SK-N-SH treated with all-trans-retinoic acid at 6 μM for 48 hours (cell line): ENCODE results near the gene DIPK1A.
"Not testable (repeated sequence)": the region's sequence is repeated elsewhere in the genome, so short reads cannot be mapped to it uniquely, and the experiment has no call there.

Experiments used
- ATAC-seq: fragments of 200-7000 bp; cut with Tn5 transposase; 3 replicates; pipeline ENCODE4 v1.9.1; 2020; ENCODE audit warnings: mild to moderate bottlenecking, moderate library complexity
- BACH2 ChIP-seq: fragments of 250-450 bp; sonication (Bioruptor Pico); IDR thresholded peaks from 2 replicates; pipeline ENCODE4 v1.9.0; 2021; ENCODE audit warnings: mild to moderate bottlenecking, borderline replicate concordance
- CSDC2 ChIP-seq: fragments of 250-450 bp; sonication (Bioruptor Pico); IDR thresholded peaks from 2 replicates; pipeline ENCODE4 v1.5.0; 2020; ENCODE audit warnings: mild to moderate bottlenecking, moderate library complexity
- ESRRG ChIP-seq: fragments of 250-450 bp; sonication (Bioruptor Pico); IDR thresholded peaks from 2 replicates; pipeline ENCODE4 v1.6.1; 2021; ENCODE audit warnings: mild to moderate bottlenecking
- ISL1 ChIP-seq: fragments of 250-450 bp; sonication (Bioruptor Pico); IDR thresholded peaks from 2 replicates; pipeline ENCODE4 v2.1.2; 2022; ENCODE audit warnings: mild to moderate bottlenecking, moderate library complexity
- OSR1 ChIP-seq: fragments of 250-450 bp; sonication (Bioruptor Pico); IDR thresholded peaks from 2 replicates; pipeline ENCODE4 v1.8.0; 2022; ENCODE audit warnings: moderate library complexity, mild to moderate bottlenecking, inconsistent platforms
- PPARA ChIP-seq: fragments of 250-450 bp; sonication (Bioruptor Pico); IDR thresholded peaks from 2 replicates; pipeline ENCODE4 v1.5.0; 2020; ENCODE audit warnings: mild to moderate bottlenecking, borderline replicate concordance
- RARB ChIP-seq: fragments of 250-450 bp; sonication (Bioruptor Pico); IDR thresholded peaks from 2 replicates; pipeline ENCODE4 v1.8.0; 2021; ENCODE audit warnings: mild to moderate bottlenecking, moderate library complexity
- SNAI2 ChIP-seq: fragments of 250-450 bp; sonication (Bioruptor Pico); IDR thresholded peaks from 2 replicates; pipeline ENCODE4 v1.5.0; 2020; ENCODE audit warnings: mild to moderate bottlenecking, moderate library complexity
- TCF4 ChIP-seq: fragments of 250-450 bp; sonication (Bioruptor Pico); IDR thresholded peaks from 2 replicates; pipeline ENCODE4 v1.8.0; 2021; ENCODE audit warnings: mild to moderate bottlenecking, moderate library complexity, borderline replicate concordance
- ZFP3 ChIP-seq: fragments of 250-450 bp; sonication (Bioruptor Pico); IDR thresholded peaks from 2 replicates; pipeline ENCODE4 v1.5.0; 2020; ENCODE audit warnings: mild to moderate bottlenecking, moderate library complexity
- ZFP30 ChIP-seq: fragments of 450-650 bp; formaldehyde crosslinking; IDR thresholded peaks from 2 replicates; pipeline ENCODE4 v1.5.0; 2022; ENCODE audit warnings: mild to moderate bottlenecking, moderate library complexity
- ZNF565 ChIP-seq: fragments of 450-650 bp; formaldehyde crosslinking; conservative IDR thresholded peaks from 2 replicates; pipeline ENCODE4 v1.5.0; 2020; ENCODE audit warnings: low read depth, mild to moderate bottlenecking, moderate library complexity
- ZNF8 ChIP-seq: fragments of 450-650 bp; formaldehyde crosslinking; IDR thresholded peaks from 2 replicates; pipeline ENCODE4 v1.5.0; 2020; ENCODE audit warnings: mild to moderate bottlenecking, moderate library complexity
- TF ChIP-seq, protein P1 (sequence below): fragments of 250-450 bp; sonication (Bioruptor Pico); IDR thresholded peaks from 2 replicates; pipeline ENCODE4 v1.5.1; 2020; ENCODE audit warnings: low read depth, mild to moderate bottlenecking, moderate library complexity
- TF ChIP-seq, protein P2 (sequence below): fragments of 250-450 bp; sonication (Bioruptor Pico); IDR thresholded peaks from 2 replicates; pipeline ENCODE4 v1.5.0; 2020; ENCODE audit warnings: mild to moderate bottlenecking, moderate library complexity

DIPK1A gene

DNA sequence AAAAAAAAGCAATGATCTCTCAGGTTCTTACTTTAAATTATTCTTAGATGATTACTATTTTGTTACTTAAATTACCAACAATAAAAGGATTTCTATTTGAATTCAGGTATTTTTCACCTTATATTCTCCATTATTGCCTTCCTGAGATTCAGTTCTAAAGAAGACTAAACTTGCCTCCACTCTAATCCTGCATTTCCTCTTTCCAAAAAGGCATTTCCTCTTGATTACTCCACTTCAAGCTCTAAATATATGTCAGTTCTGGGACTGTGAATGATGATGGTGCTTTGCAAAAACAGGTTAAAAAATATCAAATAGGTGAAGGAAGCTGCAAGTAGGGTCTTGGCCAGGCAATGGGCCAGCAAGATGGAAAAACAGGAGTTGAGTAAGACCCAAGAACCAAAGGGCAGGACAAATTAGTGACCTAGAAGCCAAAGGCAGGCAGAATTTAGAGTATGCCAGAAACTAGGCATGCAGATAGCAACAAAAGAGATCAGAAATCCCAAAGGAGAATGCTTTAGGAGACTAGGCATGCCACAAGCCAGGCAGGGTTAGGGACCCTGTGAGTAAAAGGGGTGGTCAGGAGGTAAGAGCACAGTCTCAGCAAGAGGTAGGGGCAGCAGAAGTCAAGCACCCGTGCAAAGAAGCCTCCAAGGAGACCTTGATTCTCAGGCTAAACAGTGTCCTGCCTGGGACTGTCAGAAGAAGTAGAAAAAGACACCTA is 11.3 kb upstream of the DIPK1A start:
- ATAC-seq = no peak
- TF ChIP-seq, protein P1, sequence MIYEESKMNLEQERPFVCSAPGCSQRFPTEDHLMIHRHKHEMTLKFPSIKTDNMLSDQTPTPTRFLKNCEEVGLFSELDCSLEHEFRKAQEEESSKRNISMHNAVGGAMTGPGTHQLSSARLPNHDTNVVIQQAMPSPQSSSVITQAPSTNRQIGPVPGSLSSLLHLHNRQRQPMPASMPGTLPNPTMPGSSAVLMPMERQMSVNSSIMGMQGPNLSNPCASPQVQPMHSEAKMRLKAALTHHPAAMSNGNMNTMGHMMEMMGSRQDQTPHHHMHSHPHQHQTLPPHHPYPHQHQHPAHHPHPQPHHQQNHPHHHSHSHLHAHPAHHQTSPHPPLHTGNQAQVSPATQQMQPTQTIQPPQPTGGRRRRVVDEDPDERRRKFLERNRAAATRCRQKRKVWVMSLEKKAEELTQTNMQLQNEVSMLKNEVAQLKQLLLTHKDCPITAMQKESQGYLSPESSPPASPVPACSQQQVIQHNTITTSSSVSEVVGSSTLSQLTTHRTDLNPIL (CRISPR knock-in tag) = no peak
- TF ChIP-seq OSR1 = no peak
- TF ChIP-seq ZFP3 = no peak
- no peak for TF ChIP-seq BACH2 (CRISPR knock-in tag)
- TF ChIP-seq, all 23 proteins: peak for 0

DNA sequence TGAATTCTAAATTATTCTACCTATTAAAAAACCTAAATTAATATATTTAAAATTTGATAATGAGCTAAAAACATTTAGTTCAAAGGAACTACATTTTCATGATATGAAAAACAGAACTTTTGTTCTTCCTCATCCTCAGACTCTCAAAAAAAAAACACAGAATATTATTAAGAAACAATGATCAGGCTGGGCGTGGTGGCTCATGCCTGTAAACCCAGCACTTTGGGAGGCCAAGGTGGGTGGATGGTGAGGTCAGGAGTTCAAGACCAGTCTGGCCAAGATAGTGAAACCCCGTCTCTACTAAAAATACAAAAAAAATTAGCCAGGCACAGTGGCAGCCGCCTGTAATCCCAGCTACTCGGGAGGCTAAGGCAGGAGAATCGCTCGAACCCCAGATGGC is 10.7 kb upstream of the DIPK1A start:
- ATAC-seq = not testable (repeated sequence)

DNA sequence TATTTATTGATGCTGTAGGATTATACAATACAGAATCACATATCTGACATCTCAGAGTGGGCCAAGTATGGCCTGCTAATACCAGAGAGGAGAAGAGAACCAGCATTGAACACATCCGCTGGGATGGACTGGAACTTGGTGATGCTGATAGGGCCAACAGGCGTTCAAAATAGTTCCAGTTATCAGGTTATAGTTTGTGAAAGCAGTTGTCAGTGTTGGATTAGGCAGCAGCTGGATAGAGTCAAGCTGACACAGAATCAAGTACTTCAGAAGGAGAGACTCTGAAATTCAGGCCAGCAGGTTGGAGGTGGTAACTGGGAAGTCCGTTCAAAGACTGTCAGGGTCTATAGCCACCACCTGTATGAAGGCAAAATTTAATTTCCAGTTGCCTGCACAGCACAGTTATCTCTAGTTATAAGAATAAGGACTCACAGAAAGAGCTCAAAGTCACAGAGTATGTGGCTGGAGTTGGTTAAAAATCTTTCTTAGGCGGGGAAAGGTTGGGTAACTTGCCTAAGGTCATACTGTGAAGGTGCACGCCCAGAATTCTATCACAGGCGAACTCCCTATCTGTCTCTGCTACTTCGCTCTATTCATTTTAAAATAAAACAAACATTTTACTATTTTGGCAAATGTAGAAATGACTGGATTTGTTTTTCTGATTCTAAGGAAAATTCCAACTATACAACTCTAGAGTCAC is 9.9 kb upstream of the DIPK1A start:
- TF ChIP-seq PPARA (no peak), RARB (CRISPR knock-in tag) (no peak), SNAI2 (CRISPR knock-in tag) (no peak), ISL1 (no peak), ESRRG (CRISPR knock-in tag) (no peak), TCF4 (CRISPR knock-in tag) (no peak)
- TF ChIP-seq, all 23 proteins: peak for 0
- no peak for ATAC-seq

DNA sequence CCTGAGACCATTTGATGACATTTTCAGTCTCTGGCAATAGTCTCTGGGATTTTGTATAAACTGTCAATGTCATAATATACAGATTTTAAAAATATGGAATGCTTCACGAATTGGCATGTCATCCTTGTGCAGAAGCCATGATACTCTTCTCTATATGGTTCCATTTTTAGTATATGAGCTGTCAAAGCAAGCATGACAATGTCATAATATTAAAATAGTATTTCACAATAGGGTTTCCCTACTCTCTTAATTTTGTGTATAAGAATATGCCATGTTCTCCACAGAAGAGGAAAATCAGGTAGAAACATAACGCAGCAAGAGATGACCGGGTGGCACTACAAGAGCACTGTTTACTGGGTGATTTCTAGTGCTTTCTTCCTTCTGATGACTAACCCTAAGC is 8.3 kb upstream of the DIPK1A start:
- no peak for ATAC-seq
- TF ChIP-seq ZNF8 (CRISPR knock-in tag) = no peak
- TF ChIP-seq, protein P2, sequence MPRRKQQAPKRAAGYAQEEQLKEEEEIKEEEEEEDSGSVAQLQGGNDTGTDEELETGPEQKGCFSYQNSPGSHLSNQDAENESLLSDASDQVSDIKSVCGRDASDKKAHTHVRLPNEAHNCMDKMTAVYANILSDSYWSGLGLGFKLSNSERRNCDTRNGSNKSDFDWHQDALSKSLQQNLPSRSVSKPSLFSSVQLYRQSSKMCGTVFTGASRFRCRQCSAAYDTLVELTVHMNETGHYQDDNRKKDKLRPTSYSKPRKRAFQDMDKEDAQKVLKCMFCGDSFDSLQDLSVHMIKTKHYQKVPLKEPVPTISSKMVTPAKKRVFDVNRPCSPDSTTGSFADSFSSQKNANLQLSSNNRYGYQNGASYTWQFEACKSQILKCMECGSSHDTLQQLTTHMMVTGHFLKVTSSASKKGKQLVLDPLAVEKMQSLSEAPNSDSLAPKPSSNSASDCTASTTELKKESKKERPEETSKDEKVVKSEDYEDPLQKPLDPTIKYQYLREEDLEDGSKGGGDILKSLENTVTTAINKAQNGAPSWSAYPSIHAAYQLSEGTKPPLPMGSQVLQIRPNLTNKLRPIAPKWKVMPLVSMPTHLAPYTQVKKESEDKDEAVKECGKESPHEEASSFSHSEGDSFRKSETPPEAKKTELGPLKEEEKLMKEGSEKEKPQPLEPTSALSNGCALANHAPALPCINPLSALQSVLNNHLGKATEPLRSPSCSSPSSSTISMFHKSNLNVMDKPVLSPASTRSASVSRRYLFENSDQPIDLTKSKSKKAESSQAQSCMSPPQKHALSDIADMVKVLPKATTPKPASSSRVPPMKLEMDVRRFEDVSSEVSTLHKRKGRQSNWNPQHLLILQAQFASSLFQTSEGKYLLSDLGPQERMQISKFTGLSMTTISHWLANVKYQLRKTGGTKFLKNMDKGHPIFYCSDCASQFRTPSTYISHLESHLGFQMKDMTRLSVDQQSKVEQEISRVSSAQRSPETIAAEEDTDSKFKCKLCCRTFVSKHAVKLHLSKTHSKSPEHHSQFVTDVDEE (CRISPR knock-in tag) = no peak
- TF ChIP-seq, all 23 proteins: peak for 0

DNA sequence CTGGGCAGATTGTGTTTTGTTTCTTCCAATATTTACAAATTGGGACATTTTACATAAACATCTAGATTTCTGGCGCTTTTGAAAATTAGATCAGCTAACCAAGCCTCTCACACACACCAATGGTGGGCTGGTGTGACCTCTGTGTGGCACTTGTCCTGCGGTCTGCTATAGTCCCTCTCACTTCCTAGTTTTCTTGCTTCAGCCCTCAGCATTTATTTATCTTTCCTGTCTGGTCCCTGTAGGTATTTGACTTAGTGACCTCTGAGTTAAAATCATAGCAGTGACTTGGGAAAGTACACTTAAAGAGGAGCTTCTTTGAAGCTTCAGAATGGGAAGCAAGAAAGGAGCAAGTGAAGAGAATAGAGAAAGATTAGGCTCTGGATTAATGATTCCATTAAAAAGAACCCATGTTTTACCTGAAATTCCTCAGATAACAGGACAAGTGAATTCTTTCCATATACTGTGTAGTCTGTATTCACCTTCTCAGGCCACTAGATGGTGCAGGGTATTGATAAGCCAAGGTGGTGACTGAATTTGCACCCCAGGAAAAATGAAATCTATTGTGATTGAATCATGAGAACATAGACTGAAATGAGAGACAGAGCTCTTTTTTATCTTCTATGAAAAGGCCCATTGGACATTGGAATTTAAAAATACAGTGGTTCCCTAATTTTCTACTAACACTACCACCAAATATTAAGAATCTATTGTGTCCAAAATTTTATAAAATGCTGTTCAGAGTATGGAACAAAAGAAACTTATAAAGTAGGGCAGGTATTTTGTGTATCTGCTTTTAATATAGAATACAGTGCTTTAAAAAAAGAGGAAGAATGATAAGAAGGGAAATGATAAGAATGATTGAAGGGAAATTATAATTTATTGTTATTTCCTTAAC is 7.1 kb upstream of the DIPK1A start:
- peak; percentile 60 for ATAC-seq

More for the DNA sequence above, 7.1 kb upstream of the DIPK1A start:
- no peak for TF ChIP-seq OSR1
- TF ChIP-seq, protein P2 (CRISPR knock-in tag) = no peak
- TF ChIP-seq BACH2 (CRISPR knock-in tag) = no peak
- TF ChIP-seq ZNF8 (CRISPR knock-in tag) = no peak
- no peak for TF ChIP-seq ZFP3
- no peak for TF ChIP-seq ESRRG (CRISPR knock-in tag)
- TF ChIP-seq ZNF565 = no peak
- TF ChIP-seq RARB (CRISPR knock-in tag) = no peak
- TF ChIP-seq ZFP30 (CRISPR knock-in tag) = no peak
- TF ChIP-seq CSDC2 (CRISPR knock-in tag) = no peak
- TF ChIP-seq, protein P1 (CRISPR knock-in tag) = no peak
